ENCODE data around the gene MIB2. TPM values are rescaled to one million over a fixed set of nuclear protein-coding genes. Genes with fewer than 3 reads are reported as not detected.
"Not testable (repeated sequence)": the region's sequence is repeated elsewhere in the genome, so short reads cannot be mapped to it uniquely, and the experiment has no call there.

Gene MIB2
- polyA plus RNA-seq, 6 donors from 2014 or later, result 11.0 to 20.6 (median 13.1) TPM

DNA sequence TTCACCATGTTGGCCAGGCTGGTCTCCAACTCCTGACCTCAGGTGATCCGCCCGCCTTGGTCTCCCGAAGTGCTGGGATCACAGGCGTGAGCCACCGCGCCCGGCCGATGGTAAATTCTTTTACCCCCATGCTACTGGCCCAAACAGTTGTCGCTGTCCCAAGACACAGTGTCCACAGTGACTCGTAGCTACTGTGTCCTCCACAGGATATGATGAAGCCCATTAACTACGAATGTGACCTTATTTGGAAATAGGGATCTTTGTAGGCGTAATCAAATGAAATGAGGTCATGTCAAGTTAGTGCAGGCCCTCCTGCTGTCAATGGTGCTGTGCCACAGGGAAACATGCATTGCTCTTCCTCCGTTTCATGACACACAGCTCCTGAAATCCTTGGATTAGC lies 23.8 kb upstream of the MIB2 start:
- no peak for DNase-seq
- Mint-ChIP-seq H3K4me3 (no peak overlapping the region), H3K36me3 (no peaks in the 10 kb centered on the region), H3K27me3 (peaks cover 0 to 7% (median 3%) of the 10 kb centered on the region in 3 donors), H3K27ac (no peak overlapping the region), H3K9me3 (no peaks in the 10 kb centered on the region), H3K4me1 (no peaks in the 10 kb centered on the region)
- no peak for ATAC-seq (ENCODE audit: low read depth in 2 of 2)

DNA sequence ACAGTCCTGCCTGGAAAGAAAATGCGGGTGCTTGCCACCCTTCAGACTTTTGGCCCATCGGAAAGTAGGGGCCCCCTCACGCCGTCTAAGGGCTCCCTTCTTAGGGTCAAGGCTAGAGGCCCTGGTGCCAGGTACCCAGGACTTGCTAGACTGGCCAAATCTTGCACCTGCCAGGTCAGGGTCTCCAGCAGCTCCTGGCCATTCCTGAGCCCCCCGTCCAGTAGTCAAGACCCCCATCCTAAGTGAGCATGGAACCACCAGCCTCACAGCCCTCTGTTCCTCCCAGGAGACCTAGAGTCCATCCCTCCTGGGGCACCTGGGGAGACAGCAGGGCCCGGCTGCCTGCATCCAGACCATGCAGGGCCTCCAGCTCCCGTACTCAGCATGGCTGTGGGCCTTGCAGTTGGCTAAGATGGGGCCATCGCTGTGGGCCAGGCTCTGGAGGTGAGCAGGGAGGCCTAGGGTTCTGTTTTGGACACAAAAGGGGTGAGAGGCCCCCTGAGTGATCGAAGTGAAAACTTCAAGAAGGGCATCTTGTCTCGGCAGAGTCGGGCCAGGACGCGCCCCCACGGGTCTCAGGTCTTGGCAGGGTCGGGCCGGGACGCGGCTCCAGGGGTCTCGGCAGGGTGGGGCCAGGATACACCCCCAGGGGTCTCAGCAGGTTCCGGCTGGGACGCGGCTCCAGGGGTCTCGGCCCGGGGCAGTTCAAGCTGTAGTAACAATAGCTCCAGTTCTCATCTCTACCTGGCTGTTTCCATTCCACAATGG lies 21.3 kb upstream of the MIB2 start:
- Mint-ChIP-seq H3K36me3 (no peaks in the 10 kb centered on the region), H3K9me3 (no peaks in the 10 kb centered on the region), H3K27me3 (peaks cover 3 to 11% (median 4%) of the 10 kb centered on the region in 3 donors), H3K27ac (peak overlapping the region in 1 of 6 donors; percentile 67), H3K4me1 (peaks cover 2 to 5% (median 3%) of the 10 kb centered on the region in 3 donors), H3K4me3 (no peak overlapping the region)
- DNase-seq (no peak), ATAC-seq (ENCODE audit: low read depth in 2 of 2) (no peak)

DNA sequence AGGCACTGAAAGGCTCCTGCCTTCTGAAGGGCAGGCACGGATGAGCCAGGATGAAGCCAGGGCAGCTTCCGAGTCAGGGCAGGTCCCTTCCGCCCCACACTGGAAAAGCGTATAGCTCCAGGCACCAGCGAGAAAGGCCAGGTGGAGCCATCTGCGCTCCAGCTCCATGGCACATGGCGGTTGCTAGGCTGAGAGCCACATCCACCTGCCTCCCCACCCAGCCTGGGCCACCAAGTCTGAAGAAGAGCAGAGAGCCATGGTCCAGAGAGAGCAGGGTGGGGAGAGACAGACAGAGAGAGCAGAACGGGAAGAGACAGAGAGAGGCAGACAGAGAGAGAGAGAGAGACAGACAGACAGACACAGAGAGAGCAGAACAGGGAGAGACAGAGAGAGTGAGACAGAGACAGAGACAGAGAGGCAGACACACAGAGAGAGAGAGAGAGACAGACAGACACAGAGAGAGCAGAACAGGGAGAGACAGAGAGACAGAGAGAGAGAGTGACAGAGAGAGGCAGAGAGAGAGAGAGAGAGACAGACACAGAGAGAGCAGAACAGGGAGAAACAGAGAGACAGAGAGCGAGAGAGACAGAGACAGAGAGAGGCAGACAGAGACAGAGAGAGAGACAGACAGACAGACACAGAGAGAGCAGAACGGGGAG lies 20.6 kb upstream of the MIB2 start:
- Mint-ChIP-seq H3K4me1 (peaks cover 4 to 6% (median 5%) of the 10 kb centered on the region in 3 donors), H3K4me3 (no peak overlapping the region), H3K36me3 (no peaks in the 10 kb centered on the region), H3K27me3 (peaks cover 1 to 13% (median 5%) of the 10 kb centered on the region in 3 donors), H3K27ac (no peak overlapping the region), H3K9me3 (no peaks in the 10 kb centered on the region)
- DNase-seq (no peak), ATAC-seq (ENCODE audit: low read depth in 2 of 2) (peak; percentile 31 to 42)

DNA sequence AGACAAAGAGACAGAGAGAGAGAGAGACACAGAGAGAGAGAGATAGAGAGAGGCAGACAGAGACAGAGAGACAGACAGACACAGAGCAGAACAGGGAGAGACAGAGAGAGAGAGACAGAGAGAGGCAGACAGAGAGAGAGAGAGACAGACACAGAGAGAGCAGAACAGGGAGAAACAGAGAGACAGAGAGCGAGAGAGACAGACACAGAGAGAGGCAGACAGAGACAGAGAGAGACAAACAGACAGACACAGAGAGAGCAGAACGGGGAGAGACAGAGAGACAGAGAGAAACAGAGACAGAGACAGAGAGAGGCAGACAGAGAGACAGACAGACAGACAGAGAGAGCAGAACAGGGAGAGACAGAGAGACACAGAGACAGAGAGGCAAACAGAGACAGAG lies 20.0 kb upstream of the MIB2 start:
- not testable (repeated sequence) for DNase-seq; H3K27ac Mint-ChIP-seq; H3K9me3 Mint-ChIP-seq; H3K4me3 Mint-ChIP-seq; H3K36me3 Mint-ChIP-seq; H3K4me1 Mint-ChIP-seq; ATAC-seq (ENCODE audit: low read depth in 2 of 2)
- H3K27me3 Mint-ChIP-seq, result peaks cover 0 to 13% (median 5%) of the 10 kb centered on the region in 3 donors

DNA sequence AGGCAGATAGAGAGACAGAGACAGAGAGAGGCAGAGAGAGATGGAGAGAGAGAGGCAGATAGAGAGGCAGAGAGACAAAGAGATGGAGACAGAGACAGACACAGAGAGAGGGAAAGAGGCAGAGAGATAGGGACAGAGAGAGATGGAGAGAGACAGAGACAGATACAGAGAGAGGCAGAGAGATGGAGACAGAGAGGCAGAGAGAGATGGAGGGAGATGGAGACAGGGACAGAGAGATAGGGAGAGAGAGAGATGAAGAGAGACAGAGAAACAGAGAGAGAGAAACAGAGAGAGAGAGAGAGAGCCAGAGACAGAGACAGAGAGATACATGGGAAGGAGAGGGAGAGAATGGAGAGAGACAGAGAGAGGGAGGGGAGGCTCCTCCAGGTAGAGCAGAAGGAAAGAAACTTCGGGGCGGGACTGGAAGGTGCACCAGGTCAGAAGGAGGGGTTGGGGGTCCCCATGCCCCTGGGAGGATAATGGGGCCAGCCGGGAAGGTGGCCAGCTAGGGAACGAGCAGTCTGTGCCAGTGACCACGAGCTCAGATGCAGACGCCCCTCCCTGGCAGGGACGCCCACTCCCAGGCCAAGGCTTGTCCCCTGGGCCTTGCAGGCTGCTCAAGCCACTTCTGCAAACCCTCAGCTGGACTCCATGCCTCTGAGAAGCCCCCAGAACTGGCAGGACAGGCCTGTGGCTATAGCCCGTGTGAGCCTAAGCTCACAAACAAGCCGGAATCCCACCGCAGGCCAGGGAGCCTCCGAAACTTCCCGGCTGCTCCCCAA lies 18.6 kb upstream of the MIB2 start:
- Mint-ChIP-seq H3K36me3 (no peaks in the 10 kb centered on the region), H3K4me1 (peaks cover 4 to 6% (median 5%) of the 10 kb centered on the region in 3 donors), H3K27me3 (peaks cover 0 to 18% (median 5%) of the 10 kb centered on the region in 3 donors), H3K9me3 (no peaks in the 10 kb centered on the region), H3K4me3 (no peak overlapping the region), H3K27ac (no peak overlapping the region)
- no peak for ATAC-seq (ENCODE audit: low read depth in 2 of 2)
- no peak for DNase-seq

DNA sequence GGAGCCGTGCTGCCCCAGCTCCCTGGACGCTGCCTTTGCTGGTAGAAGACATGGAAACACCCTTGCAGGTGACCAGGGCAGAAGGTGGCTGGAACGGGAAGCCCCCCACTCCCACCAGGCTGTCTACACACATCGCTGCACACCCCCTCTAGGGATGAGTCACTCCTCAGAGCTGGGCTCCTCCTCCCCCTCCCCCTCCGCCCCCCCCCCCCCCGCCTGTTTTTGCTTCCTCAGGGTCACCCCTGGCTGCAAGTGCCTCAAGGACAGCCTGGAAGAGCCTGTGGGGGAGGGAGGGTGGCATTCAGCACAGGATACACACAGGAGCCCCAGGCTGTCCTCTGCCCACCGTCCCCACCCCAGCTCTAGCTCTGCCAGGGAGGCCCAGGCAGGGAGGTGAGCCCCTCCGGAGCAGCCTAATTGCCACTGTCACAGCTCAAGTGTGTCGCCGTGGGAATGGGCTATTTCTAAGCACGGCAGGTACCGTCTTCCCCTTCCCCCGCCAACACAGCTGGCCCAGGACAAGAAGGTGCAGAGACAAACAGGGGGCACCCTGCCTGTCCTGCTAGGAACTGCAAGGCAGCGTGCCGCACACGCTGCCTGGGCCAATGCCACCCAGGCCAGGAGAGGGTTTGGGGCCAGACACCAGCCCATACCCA lies 17.9 kb upstream of the MIB2 start:
- DNase-seq (no peak), ATAC-seq (ENCODE audit: low read depth in 2 of 2) (peak; percentile 53 to 62)
- Mint-ChIP-seq H3K4me1 (peaks cover 9 to 13% (median 11%) of the 10 kb centered on the region in 3 donors), H3K9me3 (no peaks in the 10 kb centered on the region), H3K36me3 (no peaks in the 10 kb centered on the region), H3K27ac (peak overlapping the region in 1 of 6 donors; percentile 26), H3K4me3 (peak overlapping the region; percentile 15 to 80 (median 50)), H3K27me3 (peaks cover under 1 to 18% (median 5%) of the 10 kb centered on the region in 3 donors)

DNA sequence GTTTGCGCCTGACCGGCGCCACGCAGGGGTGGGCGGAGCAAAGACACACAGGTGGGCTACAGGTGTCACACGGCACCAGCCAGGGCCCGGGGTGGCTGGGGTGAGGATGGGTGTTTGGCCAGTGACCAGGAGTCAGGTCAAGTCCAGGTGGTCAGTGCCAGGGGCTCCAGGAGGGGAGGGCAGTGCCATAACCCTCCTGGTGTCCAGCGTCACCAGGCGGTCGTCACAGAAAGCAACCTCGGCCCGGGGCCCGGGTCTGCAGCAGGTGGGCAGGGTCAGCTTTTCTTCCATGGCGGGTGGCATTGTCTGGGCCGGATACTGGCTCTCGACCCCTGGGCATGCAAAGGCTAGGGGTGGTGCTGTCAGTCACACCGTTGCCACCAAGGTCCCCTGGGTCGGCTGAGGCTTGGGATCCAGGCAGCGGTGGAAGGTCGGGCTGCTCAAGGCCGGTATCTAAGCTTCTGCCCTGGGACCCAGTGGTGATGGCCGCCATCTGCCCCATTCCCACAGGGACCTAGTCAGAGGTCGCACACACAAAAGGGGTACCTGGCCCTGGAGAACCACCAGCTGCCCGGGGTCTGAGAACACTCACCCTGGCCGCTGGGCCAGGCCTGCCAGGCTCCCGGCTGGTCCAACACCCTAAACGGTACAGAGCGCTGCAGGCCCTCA lies 17.1 kb upstream of the MIB2 start:
- DNase-seq, result no peak
- H3K27ac Mint-ChIP-seq, result peak overlapping the region in 1 of 6 donors; percentile 26
- peak overlapping the region; percentile 12 to 81 (median 76) for H3K4me3 Mint-ChIP-seq

DNA sequence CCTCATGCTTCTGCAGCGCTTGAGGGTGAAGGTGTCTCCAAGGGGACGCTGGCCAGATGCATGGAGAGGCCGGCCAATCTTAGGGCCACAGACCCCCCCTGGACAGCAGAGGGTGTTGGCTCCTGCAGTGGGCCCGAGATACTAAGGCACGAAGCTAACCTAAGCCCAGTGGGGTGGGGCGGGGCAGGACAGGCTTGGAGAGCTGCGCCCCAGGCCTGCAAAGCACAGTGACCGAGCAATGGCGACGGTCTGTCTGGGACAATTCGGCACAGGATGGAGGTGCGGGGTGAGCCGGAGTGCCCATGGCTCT lies 16.6 kb upstream of the MIB2 start:
- Mint-ChIP-seq H3K4me3 (peak overlapping the region; percentile 12 to 92 (median 81)), H3K27me3 (peaks cover 4 to 18% (median 5%) of the 10 kb centered on the region in 3 donors), H3K36me3 (no peaks in the 10 kb centered on the region), H3K4me1 (peaks cover 16 to 19% (median 16%) of the 10 kb centered on the region in 3 donors), H3K27ac (peak overlapping the region in 3 of 6 donors; percentile 82 to 88 (median 83)), H3K9me3 (no peaks in the 10 kb centered on the region)
- ATAC-seq (ENCODE audit: low read depth in 2 of 2) (no peak), DNase-seq (no peak)

More for the DNA sequence above, 17.1 kb upstream of the MIB2 start:
- no peak for ATAC-seq (ENCODE audit: low read depth in 2 of 2)
- no peaks in the 10 kb centered on the region for H3K9me3 Mint-ChIP-seq
- no peaks in the 10 kb centered on the region for H3K36me3 Mint-ChIP-seq
- peaks cover 16 to 19% (median 16%) of the 10 kb centered on the region in 3 donors for H3K4me1 Mint-ChIP-seq
- H3K27me3 Mint-ChIP-seq, result peaks cover 4 to 18% (median 5%) of the 10 kb centered on the region in 3 donors

DNA sequence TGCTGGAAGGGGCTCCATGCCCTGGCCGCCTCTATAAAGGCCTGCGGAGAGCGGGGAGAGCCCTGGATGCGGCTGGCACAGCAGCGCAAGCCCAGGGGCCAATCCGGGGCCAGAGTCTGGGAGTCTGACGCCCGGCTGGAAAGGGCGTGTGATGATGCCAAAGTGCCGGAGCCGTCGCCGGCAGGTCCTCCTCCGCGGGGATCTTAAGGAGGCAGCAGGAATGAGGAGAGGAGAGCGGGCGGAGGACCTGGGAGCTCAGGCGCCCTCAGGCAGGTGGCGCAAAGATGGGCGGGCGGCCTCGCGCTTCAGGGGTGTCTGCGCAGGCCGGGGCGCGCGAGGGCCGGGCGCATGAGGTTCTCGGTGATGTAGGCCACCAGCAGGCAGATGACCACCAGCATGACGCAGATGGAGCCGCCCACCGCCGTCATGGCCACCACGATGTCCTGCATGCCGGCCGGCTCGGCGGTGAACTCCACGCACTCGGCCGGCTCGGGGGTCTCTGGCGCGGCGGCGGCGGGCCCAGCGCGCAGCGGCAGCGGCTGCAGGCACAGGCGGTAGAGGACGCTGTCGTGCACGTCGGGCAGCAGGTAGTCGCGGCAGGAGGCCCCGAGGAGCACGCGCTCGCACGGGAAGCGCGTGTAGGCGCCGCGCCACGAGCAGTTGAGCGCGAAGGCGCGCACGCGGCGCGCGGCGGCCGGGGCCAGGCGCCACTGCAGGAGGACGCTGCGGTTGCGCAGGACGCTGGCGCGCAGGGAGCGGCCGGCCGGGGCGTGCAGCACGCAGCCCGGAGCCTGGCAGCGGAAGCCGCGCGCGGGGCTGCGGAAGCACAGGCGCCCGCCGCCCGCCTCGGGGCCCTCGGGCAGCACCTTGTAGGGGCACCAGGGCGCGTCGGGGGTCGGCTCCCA lies 16.0 kb upstream of the MIB2 start:
- Mint-ChIP-seq H3K4me3 (peak overlapping the region in 7 of 8 donors; percentile 73 to 92 (median 81)), H3K9me3 (no peaks in the 10 kb centered on the region), H3K27ac (peak overlapping the region in 3 of 6 donors; percentile 56 to 88 (median 82)), H3K27me3 (peaks cover 4 to 18% (median 5%) of the 10 kb centered on the region in 3 donors), H3K36me3 (no peaks in the 10 kb centered on the region), H3K4me1 (peaks cover 16 to 19% (median 16%) of the 10 kb centered on the region in 3 donors)
- peak; percentile 37 for DNase-seq
- ATAC-seq (ENCODE audit: low read depth in 2 of 2), result peak; percentile 42 to 44

DNA sequence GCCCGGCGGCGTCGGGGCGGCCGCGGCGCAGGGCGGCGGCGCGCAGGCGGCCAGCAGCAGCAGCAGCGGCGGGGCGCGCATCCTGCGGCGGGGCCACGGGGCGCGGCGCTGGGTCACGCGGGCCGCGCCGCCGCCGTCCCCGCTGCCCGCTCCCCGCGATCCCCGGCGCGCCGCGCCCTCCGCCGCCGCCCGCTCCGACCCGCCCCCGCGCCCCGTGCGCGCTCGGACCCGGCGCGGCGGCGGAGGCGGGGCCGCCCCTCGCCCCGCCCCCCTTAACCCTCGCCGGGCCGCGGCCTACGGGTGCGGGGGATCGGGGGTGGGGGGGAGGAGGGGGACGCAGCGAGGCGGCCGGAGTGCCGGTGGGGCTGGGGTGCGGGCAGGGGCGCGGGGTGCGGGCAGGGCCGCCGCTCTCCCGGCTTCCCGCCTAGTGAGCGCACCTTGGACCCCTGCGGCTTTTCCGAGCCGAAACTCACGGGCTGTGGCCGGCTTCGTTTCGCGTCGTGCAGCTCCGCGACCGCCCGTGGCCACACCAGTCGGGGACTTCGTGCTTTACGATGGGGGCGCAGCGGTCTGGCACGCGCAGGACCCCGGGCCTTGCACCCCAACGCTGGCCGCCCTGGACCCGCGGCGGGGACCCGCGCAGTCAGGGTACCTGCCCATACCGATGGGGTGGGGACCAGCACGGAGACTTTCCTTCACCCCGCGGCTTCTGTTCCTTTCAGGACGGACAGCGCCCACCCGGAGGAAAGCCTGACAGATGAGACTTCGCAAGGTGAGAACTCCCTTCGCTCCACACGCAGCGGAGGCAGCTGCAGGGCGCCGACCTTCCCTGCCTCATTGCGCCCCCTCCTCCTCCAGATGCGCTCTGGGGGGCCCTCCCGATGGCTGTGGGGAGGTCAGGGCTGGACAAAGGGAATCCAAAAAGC lies 15.1 kb upstream of the MIB2 start, which contains the start of gene FNDC10:
Gene FNDC10 (minus strand): TSS at position 201 of the 926 bp plus-strand sequence. CDS start 120 bp downstream, at position 81.
- Mint-ChIP-seq H3K9me3 (no peaks in the 10 kb centered on the region), H3K36me3 (no peaks in the 10 kb centered on the region), H3K27me3 (peaks cover 4 to 18% (median 5%) of the 10 kb centered on the region in 3 donors), H3K27ac (peak within 1 kb of the TSS in 2 of 6 donors; percentile 56 to 88), H3K4me3 (peak within 1 kb of the TSS; percentile 73 to 92 (median 81)), H3K4me1 (peaks cover 16 to 22% (median 19%) of the 10 kb centered on the region in 3 donors)
- ATAC-seq (ENCODE audit: low read depth in 2 of 2), result no peak
- DNase-seq, result no peak
